Activated CD4-positive, alpha-beta memory T cell treated with anti-CD3 and anti-CD28 coated beads, Interleukin-2, amount 10 ng/mL, durations not matched to agents 7 days and 5 days (primary cell): ENCODE results near the gene ANKRD50. TPM values are rescaled to one million over a fixed set of nuclear protein-coding genes. Genes with fewer than 3 reads are reported as not detected.

ENCODE experiments used
- CTCF ChIA-PET: fragments of 350-600 bp; sonication (Branson Sonifier 250); formaldehyde crosslinking; loops from one replicate; lab custom pipeline; 2021; ENCODE audit warnings: antibody characterized with exemption, inconsistent platforms; lab: Charles Lee
- POLR2A ChIA-PET: fragments of 350-600 bp; sonication (Branson Sonifier 250); formaldehyde crosslinking; loops from one replicate; lab custom pipeline; 2021; ENCODE audit warnings: antibody characterized with exemption; lab: Charles Lee
- DNase-seq: peaks from one replicate; pipeline ENCODE4 v3.0.0-alpha.2; 2020
- H3K27ac Mint-ChIP-seq: one replicate; pipeline ENCODE4 v1.8.0; 2021; ENCODE audit warnings: mild to moderate bottlenecking, mixed read lengths
- H3K27me3 Mint-ChIP-seq: one replicate; pipeline ENCODE4 v1.8.0; 2021; ENCODE audit warnings: mixed read lengths
- H3K36me3 Mint-ChIP-seq: one replicate; pipeline ENCODE4 v1.8.0; 2021; ENCODE audit warnings: low read depth, mixed read lengths
- H3K4me1 Mint-ChIP-seq: one replicate; pipeline ENCODE4 v1.8.0; 2021; ENCODE audit warnings: mixed read lengths
- H3K4me3 Mint-ChIP-seq: one replicate; pipeline ENCODE4 v1.8.0; 2021; ENCODE audit warnings: mild to moderate bottlenecking, mixed read lengths
- H3K9me3 Mint-ChIP-seq: one replicate; pipeline ENCODE4 v1.8.0; 2021; ENCODE audit warnings: mixed read lengths
- total RNA-seq, 2 experiments: library from RNA; stranded (reverse); gene quantifications; one replicate each; pipeline ENCODE4 v1.2.3, GENCODE V29; 2021

Gene ANKRD50
- total RNA-seq, 2 experiments from 2014 or later: 0.18 to 0.25 TPM

- no peaks in the 10 kb centered on the region for H3K4me1 Mint-ChIP-seq
- H3K27ac Mint-ChIP-seq: no peak overlapping the region
- no peaks in the 10 kb centered on the region for H3K36me3 Mint-ChIP-seq
- H3K4me3 Mint-ChIP-seq: no peak overlapping the region
- no peaks in the 10 kb centered on the region for H3K9me3 Mint-ChIP-seq
- ChIA-PET POLR2A (no interaction called here), CTCF (no interaction called here)
- no peak for DNase-seq
- H3K27me3 Mint-ChIP-seq: no peaks in the 10 kb centered on the region
These were observed 17.5 kb downstream of the ANKRD50 start for GRCh38 chr4:124694946-124695598.

- Mint-ChIP-seq H3K36me3 (no peaks in the 10 kb centered on the region), H3K4me3 (no peak overlapping the region), H3K4me1 (no peaks in the 10 kb centered on the region), H3K27ac (no peak overlapping the region), H3K9me3 (no peaks in the 10 kb centered on the region), H3K27me3 (no peaks in the 10 kb centered on the region)
- ChIA-PET CTCF (no interaction called here), POLR2A (no interaction called here)
- no peak for DNase-seq
These were observed 18.2 kb downstream of the ANKRD50 start for GRCh38 chr4:124694306-124694705.

- H3K4me1 Mint-ChIP-seq: no peaks in the 10 kb centered on the region
- no peak for DNase-seq
- H3K27ac Mint-ChIP-seq: no peak overlapping the region
- no peaks in the 10 kb centered on the region for H3K9me3 Mint-ChIP-seq
- H3K27me3 Mint-ChIP-seq: no peaks in the 10 kb centered on the region
- H3K4me3 Mint-ChIP-seq: no peak overlapping the region
- no peaks in the 10 kb centered on the region for H3K36me3 Mint-ChIP-seq
- ChIA-PET CTCF (no interaction called here), POLR2A (no interaction called here)
These were observed 20.7 kb downstream of the ANKRD50 start for GRCh38 chr4:124691801-124692200.

DNA sequence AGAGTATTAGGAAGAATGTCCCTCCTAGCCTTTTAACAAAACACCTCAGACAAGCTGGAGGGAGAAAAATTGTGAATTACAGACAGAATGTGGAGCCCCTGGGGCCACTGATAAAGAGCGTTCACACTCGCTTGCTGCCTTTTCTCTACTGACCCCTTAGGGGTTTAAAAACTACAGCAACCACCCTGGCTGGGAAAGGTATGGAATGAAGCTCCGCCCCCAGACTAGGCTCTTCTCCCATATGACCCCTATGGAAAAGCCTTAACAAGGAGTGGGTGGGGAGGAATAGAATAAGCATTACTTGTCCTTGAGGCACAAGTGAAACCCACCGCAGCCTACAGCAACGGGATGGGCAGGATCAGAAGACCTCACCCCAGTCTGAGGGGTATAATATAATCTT lies 26.3 kb downstream of the ANKRD50 start:
- no peaks in the 10 kb centered on the region for H3K27me3 Mint-ChIP-seq
- ChIA-PET CTCF (no interaction called here), POLR2A (no interaction called here)
- H3K9me3 Mint-ChIP-seq: no peaks in the 10 kb centered on the region
- H3K27ac Mint-ChIP-seq: no peak overlapping the region
- DNase-seq: no peak
- no peaks in the 10 kb centered on the region for H3K36me3 Mint-ChIP-seq
- no peaks in the 10 kb centered on the region for H3K4me1 Mint-ChIP-seq
- H3K4me3 Mint-ChIP-seq: no peak overlapping the region

DNA sequence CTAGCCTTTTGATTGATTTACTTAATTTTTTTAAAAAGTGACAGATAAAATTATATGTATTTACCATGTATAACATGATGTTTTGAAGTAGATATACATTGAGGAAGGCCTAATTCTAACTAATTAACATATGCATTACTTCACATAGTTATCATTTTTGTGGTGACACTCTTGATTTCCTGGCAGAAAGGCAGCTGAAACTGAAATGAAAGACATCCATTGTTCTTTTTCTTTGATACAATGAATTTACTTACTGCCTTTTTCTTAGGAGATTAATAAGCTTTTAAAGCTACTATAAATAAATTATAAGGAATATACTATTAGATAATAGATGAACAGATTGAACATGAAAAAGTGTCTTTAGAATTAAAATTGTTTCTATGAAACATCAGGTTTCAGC lies 26.7 kb downstream of the ANKRD50 start:
- no peaks in the 10 kb centered on the region for H3K9me3 Mint-ChIP-seq
- no peak for DNase-seq
- no peaks in the 10 kb centered on the region for H3K36me3 Mint-ChIP-seq
- no peak overlapping the region for H3K4me3 Mint-ChIP-seq
- POLR2A ChIA-PET: no interaction called here
- no peak overlapping the region for H3K27ac Mint-ChIP-seq
- no peaks in the 10 kb centered on the region for H3K4me1 Mint-ChIP-seq
- no peaks in the 10 kb centered on the region for H3K27me3 Mint-ChIP-seq
- CTCF ChIA-PET: no interaction called here

DNA sequence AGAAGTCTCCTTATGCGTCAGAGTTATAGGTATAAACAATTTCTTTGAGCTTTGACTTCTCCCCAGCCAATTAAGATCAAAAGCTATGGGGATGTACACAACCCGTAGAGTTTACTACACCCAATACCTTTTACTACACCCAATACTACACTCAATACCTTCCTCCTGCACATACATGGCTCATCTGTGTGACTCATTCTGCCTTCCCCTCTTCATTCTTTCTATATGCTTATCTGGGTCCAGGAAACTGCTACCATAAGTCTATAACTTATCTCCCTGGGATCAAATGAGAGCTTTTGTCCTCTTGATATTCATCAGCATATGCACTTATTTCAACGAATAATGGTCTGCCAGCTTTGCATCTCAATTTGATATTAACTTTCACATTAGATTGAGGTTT lies 28.2 kb downstream of the ANKRD50 start:
- Mint-ChIP-seq H3K27ac (no peak overlapping the region), H3K4me3 (no peak overlapping the region), H3K36me3 (no peaks in the 10 kb centered on the region), H3K27me3 (no peaks in the 10 kb centered on the region), H3K4me1 (no peaks in the 10 kb centered on the region), H3K9me3 (no peaks in the 10 kb centered on the region)
- CTCF ChIA-PET: no interaction called here
- POLR2A ChIA-PET: no interaction called here
- no peak for DNase-seq

- Mint-ChIP-seq H3K4me3 (no peak overlapping the region), H3K27me3 (no peaks in the 10 kb centered on the region), H3K36me3 (no peaks in the 10 kb centered on the region), H3K4me1 (no peaks in the 10 kb centered on the region), H3K9me3 (no peaks in the 10 kb centered on the region), H3K27ac (no peak overlapping the region)
- ChIA-PET POLR2A (no interaction called here), CTCF (no interaction called here)
- DNase-seq: no peak
These were observed 30.1 kb downstream of the ANKRD50 start for GRCh38 chr4:124682384-124682783.

GRCh38 chr4:124666496-124666895 lies 46.0 kb downstream of the ANKRD50 start:
- no peak overlapping the region for H3K4me3 Mint-ChIP-seq
- ChIA-PET CTCF (no interaction called here), POLR2A (no interaction called here)
- DNase-seq: no peak
- H3K27ac Mint-ChIP-seq: no peak overlapping the region
- no peaks in the 10 kb centered on the region for H3K27me3 Mint-ChIP-seq
- H3K36me3 Mint-ChIP-seq: no peaks in the 10 kb centered on the region
- H3K4me1 Mint-ChIP-seq: no peaks in the 10 kb centered on the region
- H3K9me3 Mint-ChIP-seq: no peaks in the 10 kb centered on the region

- no peaks in the 10 kb centered on the region for H3K27me3 Mint-ChIP-seq
- H3K36me3 Mint-ChIP-seq: no peaks in the 10 kb centered on the region
- H3K9me3 Mint-ChIP-seq: no peaks in the 10 kb centered on the region
- ChIA-PET POLR2A (no interaction called here), CTCF (no interaction called here)
- H3K4me1 Mint-ChIP-seq: no peaks in the 10 kb centered on the region
- H3K27ac Mint-ChIP-seq: no peak overlapping the region
- H3K4me3 Mint-ChIP-seq: no peak overlapping the region
- DNase-seq: no peak
These were observed 53.7 kb downstream of the ANKRD50 start for GRCh38 chr4:124658795-124659194.

GRCh38 chr4:124650614-124651013 lies 61.9 kb downstream of the ANKRD50 start:
- no peak for DNase-seq
- Mint-ChIP-seq H3K36me3 (no peaks in the 10 kb centered on the region), H3K4me3 (no peak overlapping the region), H3K4me1 (no peaks in the 10 kb centered on the region), H3K27ac (no peak overlapping the region), H3K27me3 (no peaks in the 10 kb centered on the region), H3K9me3 (no peaks in the 10 kb centered on the region)
- POLR2A ChIA-PET: no interaction called here
- CTCF ChIA-PET: no interaction called here

DNA sequence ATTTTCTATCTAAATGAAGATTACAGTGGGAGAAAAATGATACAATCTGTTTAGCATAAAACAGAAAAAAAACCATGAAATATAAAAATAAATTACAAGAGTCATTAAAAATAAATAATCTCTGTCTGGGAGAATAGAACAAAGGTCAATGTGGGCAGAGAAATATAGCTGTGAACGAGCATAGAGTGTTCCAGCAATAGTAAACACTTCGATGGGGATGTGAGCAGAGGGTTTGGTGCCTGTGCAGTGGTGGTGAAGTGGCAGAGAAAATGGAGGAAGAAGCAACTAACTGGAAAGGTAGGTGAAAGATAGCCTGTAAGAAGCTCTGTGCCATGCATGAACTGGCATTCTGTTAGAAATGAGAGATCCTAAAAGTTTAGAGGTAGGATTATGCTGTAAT lies 64.9 kb downstream of the ANKRD50 start:
- Mint-ChIP-seq H3K27ac (no peak overlapping the region), H3K27me3 (no peaks in the 10 kb centered on the region), H3K4me3 (no peak overlapping the region), H3K36me3 (no peaks in the 10 kb centered on the region), H3K9me3 (no peaks in the 10 kb centered on the region), H3K4me1 (no peaks in the 10 kb centered on the region)
- CTCF ChIA-PET: no interaction called here
- POLR2A ChIA-PET: no interaction called here
- DNase-seq: no peak

DNA sequence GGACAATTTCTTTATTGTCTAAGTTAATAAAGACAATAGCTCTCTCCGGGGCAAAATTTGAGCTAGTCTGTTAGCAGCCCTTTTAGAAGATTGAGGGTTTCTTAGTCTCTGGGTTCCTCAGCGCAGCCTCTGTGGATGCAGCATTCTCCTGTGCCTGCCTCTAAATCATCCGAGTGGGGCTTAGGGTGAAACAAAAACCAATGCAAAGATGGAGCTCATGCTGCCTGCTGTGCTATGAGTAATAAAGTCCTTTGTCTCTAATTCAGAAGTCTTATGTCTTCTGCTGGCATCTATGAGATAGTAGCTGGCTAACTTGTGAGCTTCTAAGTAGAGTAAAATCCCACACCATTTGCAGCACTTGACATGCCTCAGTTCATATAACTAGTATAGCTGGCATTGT lies 67.9 kb downstream of the ANKRD50 start:
- ChIA-PET POLR2A (no interaction called here), CTCF (no interaction called here)
- Mint-ChIP-seq H3K27ac (no peak overlapping the region), H3K9me3 (no peaks in the 10 kb centered on the region), H3K4me1 (no peaks in the 10 kb centered on the region), H3K27me3 (no peaks in the 10 kb centered on the region), H3K4me3 (no peak overlapping the region), H3K36me3 (no peaks in the 10 kb centered on the region)
- no peak for DNase-seq

DNA sequence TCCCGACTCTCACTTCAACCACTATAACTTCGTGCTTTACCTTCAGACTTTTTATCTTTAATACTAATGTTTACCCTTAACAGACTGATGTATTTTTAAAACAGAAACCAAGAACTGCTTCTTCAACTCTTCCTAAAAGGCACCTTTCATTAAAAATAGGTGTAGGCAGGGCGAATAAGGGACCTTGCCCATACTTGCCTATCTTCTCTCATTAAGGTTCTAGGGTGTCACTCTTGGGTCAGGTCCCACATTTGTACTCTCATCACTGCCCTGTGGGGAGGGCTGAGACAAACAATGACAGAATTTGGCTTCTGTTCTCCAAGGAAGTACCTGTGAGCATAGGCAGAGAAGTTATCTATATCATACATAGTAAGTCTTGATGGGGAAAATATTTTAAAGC lies 69.7 kb downstream of the ANKRD50 start:
- Mint-ChIP-seq H3K4me3 (no peak overlapping the region), H3K27ac (no peak overlapping the region), H3K9me3 (no peaks in the 10 kb centered on the region), H3K36me3 (no peaks in the 10 kb centered on the region), H3K4me1 (no peaks in the 10 kb centered on the region), H3K27me3 (no peaks in the 10 kb centered on the region)
- CTCF ChIA-PET: no interaction called here
- DNase-seq: no peak
- POLR2A ChIA-PET: no interaction called here

GRCh38 chr4:124641715-124642381 lies 70.7 kb downstream of the ANKRD50 start:
- H3K4me1 Mint-ChIP-seq: no peaks in the 10 kb centered on the region

More at GRCh38 chr4:124641715-124642381, 70.7 kb downstream of the ANKRD50 start:
- no peak for DNase-seq
- H3K4me3 Mint-ChIP-seq: no peak overlapping the region
- H3K27ac Mint-ChIP-seq: no peak overlapping the region
- H3K36me3 Mint-ChIP-seq: no peaks in the 10 kb centered on the region
- no peaks in the 10 kb centered on the region for H3K9me3 Mint-ChIP-seq
- ChIA-PET CTCF (no interaction called here), POLR2A (no interaction called here)
- H3K27me3 Mint-ChIP-seq: no peaks in the 10 kb centered on the region
